ENCODE results near the gene NAALADL2.
"Not testable (repeated sequence)": the region's sequence is repeated elsewhere in the genome, so short reads cannot be mapped to it uniquely, and the experiment has no call there.

The NAALADL2 gene

DNA sequence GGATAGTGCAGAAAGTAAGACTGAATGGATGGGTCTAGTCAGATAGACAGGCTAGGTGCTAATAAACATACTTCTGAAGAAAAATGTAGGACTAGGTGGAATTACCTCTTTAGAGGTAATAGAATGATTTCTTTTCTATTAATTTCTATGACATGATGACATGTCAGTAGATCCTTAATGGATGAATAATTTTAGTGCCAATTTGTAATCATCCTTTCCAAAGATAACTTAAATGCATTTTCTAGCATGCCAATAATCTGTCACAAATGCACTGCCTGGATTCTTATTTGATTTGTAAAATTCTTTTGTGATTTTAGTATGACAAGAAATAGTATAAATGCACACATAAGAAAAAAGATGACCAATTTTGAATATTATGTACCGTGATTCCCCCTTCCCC, 356.7 kb downstream of the NAALADL2 start:
- no peak for DNase-seq

DNA sequence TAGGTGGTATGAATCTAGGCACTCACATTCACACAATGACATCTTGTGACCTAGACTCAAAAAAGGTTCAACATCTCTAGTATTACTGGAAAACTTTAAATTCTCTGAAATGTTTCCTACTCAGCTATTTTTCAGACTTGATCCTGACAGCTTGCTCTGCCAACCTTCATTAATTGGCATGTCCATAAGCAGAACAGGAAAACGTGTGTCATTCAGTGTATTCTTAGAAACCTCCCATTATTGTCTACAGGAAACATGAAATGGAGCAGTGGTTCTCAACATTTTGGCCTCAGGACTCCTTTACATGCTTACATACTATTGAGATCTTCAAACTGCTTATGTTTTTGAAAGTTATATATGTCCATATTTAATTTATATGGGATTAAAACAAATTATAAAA, 363.2 kb downstream of the NAALADL2 start:
- no peak for DNase-seq

DNA sequence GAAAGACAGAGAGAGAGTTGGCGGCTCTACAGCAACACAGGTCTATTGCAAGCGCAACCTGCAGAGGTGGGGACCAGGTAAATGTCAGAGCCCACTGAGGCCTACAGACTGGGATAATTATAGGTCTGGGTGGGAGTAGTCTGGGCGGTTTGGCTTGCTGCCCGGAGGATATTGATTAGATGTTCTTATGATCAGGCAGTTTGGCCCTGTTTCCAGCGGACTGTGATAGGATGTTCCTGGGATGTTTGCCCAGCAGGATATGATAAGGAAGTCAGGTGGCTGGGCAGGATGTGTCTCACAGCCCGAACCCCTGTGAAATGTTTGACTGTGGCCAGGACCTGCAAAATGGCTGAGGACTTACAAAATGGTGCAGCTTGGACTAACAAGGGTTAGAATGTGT, 364.9 kb downstream of the NAALADL2 start:
- DNase-seq, result no peak

DNA sequence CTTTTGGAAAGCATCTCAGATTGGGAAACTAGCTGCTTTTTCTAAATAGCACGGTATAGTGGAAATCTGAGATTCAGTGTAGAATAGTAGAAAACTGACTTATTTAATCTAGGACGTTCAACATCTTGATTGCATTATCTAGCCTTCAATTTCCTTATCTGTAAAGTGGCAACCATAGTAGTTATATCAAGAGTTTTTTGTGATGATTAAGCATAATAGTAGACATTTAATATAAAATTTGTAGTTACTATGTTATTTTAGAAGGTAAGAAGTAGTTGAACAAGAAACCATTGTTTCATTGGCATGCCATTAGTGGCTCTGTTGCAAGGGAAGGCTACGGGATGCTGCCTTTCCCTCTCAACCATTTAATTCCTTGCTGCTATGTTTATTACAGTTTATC, 367.3 kb downstream of the NAALADL2 start:
- no peak for DNase-seq

- DNase-seq, result no peak
These were observed 368.0 kb downstream of the NAALADL2 start for GRCh38 chr3:175227126-175227525.

GRCh38 chr3:175233957-175234940, 375.1 kb downstream of the NAALADL2 start:
- no peak for DNase-seq

DNA sequence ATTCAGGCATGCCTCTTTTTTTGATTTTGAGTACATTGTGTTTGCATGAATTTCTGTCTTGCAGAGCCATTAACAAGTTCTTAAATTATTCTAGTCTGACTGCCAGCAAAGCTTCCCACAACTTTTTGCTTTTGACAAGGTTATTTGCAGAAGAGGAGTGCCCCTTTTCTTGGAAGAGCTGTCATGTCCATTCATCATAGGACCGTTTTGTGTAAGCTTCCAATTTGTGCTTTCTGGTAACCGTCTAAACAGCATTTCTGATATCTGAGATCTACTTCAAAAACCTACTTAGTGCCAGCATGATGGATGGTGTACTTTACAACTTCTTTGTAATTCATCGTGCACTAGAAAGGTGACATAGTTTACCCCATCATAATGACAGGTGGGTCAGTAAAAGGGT, 379.7 kb downstream of the NAALADL2 start:
- DNase-seq, result no peak

GRCh38 chr3:175240921-175241320, 381.8 kb downstream of the NAALADL2 start:
- no peak for DNase-seq

DNA sequence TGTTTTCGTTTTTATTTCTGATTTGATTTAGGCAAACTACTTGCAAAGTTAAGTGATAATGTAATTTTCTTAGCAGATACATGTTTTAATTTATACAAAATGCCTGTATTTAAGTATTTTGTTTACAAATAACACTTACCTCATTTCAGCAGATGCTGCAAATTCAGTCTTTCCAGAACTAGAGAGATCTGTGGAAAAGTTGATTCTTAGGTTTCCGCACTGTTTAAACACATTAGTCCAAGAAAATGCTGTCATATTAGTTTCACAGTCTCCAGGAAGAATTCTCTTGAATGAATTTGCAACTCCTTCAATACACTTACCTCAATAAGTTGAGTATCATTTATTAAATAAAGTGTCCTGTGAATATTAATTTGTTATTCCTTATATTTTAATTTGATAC, 383.1 kb downstream of the NAALADL2 start:
- DNase-seq, result no peak

DNA sequence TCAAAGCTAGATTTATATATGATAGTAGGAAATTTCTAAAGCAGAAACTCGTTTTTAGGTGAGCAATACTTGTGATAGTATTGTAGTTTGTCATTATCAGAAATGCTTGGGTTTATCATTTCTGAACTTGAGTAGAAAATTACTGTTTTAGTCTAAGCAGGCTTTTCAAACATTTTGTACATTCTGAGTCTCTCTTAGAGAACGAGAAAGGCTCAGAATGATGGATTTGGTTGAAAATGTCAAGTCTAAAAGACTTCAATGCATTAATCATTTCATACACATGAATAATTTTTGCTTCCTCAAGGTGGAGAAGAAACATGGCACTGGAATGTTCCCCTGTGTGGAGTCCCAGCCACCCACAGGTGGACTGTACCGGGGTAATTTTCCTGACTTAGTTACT, 387.1 kb downstream of the NAALADL2 start:
- no peak for DNase-seq

DNA sequence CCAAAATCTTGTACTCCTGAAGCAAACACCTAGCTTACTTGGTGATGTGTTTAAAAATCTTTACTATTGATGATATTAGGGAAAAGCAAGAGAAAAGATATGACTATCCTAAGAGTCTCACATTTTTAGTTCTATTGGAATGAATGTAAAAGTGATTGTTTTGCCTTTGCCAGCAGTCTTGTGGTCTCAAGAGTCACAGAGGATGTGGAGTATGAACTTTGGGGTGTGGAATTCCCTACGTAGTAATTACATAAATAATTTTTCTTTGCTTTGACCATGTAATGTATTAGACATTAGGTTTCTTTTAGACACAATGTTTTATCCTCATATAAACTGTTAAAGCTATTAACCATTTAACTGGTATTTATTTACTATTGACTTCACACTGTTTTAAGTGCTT, 387.6 kb downstream of the NAALADL2 start:
- no peak for DNase-seq

GRCh38 chr3:175247629-175248028, 388.5 kb downstream of the NAALADL2 start:
- DNase-seq, result no peak

- no peak for DNase-seq
These were observed 389.7 kb downstream of the NAALADL2 start for GRCh38 chr3:175248832-175249231.

GRCh38 chr3:175255698-175256097, 396.6 kb downstream of the NAALADL2 start:
- no peak for DNase-seq

DNA sequence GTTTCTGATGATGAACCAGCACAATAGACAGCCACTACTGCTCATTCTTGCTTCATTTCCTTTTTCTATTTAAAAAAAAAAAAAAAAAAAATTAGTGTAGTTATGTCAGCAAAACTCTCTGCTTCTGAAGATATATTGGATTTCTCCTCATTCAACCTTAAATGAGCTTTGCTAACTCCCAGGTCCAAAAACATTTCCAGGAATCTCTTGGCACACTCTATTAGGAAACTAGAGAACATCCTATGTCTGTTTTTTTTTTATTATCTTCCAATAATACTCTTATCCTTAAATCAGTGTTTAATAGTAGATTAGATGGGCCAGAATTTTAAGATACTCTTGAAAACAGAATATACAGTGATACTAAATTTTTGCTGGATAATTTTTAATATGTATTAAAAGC, 398.0 kb downstream of the NAALADL2 start:
- DNase-seq, result no peak

- DNase-seq, result no peak
These were observed 399.6 kb downstream of the NAALADL2 start for GRCh38 chr3:175258763-175259162.

- DNase-seq, result no peak
These were observed 401.1 kb downstream of the NAALADL2 start for GRCh38 chr3:175260145-175260794.

GRCh38 chr3:175266478-175266877, 407.3 kb downstream of the NAALADL2 start:
- no peak for DNase-seq

- DNase-seq, result no peak
These were observed 408.0 kb downstream of the NAALADL2 start for GRCh38 chr3:175267121-175267531.

DNA sequence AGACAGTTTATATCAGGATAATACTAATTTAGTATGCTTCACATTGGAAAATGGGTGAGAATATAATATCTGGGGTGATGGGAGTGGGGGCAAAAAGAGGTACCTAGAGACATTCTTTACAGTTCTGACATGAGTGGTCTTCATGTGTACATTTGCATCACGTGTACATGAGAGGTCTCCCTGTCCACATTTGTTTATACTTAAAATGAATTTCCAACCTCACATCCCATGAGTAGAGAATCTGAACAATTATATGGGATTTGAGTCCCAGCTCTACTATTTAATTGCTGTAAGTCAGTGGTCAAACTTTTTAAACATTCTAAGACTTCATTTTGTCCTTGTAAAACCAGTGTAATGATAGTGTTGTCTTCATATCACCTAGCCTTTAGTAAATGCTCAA, 408.4 kb downstream of the NAALADL2 start:
- DNase-seq, result no peak

DNA sequence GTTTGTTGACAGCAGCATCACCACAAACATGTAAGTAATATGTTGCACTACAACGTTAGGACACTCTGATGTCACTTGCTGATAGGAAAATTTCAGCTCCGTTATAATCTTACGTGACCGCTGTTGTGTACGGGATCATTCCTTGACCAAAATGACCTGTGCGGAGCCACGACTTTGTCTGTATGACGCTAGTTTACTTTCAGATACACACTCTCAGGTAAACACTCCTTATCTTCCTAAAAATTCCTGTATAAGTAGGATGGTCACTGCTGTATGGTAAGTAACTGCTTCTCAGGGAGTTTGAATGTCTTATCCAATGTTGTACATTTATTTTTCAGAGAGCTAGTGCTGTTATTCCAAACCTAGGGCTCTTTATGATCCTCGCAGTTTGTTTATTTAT, 410.3 kb downstream of the NAALADL2 start:
- DNase-seq, result no peak

DNA sequence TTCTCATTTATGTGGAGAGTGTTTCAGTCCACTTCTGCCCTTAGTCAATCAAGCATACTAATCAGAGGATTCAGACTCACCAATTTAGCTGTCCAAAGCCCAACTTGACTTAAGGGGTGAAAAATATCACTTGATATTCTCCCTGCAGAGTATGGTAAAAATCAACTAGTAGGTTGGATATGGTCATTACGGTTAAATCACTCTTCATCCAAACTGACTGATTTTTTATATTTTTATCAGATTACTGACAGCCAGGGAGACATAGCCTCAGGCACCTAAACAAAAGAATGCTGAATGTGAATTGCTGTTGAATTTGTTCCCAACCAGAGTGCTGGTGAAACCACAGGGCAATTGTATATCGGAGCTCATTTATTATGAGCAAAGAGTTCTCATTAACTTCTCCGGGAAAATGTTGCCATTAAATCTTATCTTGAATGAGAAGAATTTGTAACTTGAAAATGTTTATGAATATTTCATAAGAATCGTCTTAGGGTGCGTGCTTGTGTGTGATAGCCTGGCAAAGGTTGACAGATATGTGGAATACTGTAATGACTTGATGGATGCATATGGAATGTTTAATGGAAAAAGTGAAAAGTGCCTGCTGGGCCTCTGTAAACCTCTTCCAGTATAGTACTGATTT, 411.2 kb downstream of the NAALADL2 start:
- no peak for DNase-seq

- no peak for DNase-seq
These were observed 411.7 kb downstream of the NAALADL2 start for GRCh38 chr3:175270866-175271265.

DNA sequence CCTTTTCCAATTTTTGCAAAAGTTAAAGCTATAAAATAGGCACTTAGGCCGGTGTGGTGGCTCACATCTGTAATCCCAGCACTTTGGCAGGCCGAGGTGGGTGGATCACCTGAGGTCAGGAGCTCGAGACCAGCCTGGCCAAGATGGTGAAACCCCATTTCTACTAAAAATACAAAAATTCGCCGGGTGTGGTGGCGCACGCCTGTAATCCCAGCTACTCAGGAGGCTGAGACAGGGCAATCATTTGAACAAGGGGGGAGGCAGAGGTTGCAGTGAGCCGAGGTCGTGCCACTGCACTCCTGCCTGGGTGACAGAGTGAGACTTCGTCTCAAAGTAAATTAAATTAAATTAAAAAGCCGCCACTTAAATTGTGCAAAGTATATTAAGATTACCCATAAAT, 412.3 kb downstream of the NAALADL2 start:
- DNase-seq, result not testable (repeated sequence)

Data from activated CD4-positive, alpha-beta T cell treated with anti-CD3 and anti-CD28 coated beads for 48 hours (primary cell).